Astrocyte of the spinal cord (primary cell): ENCODE results near the gene CABLES2.
A peak's percentile ranks its signal among the peaks of the same experiment; 100 is the strongest.

ENCODE experiments used
- DNase-seq: peaks from one replicate; pipeline ENCODE4 v3.0.0; 2011; ENCODE audit warnings: low read depth, low spot score
- H3K4me3 ChIP-seq: 2 replicates; pipeline ENCODE4 v1.5.1; 2011; ENCODE audit warnings: low read depth, mild to moderate bottlenecking, low read length, moderate library complexity
- CTCF ChIP-seq: IDR thresholded peaks from 2 replicates; pipeline ENCODE4 v1.5.1; 2012; ENCODE audit warnings: low read depth, mild to moderate bottlenecking, low read length, inconsistent platforms
- in situ Hi-C: cut with HindIII; loops from 2 replicates; pipeline ENCODE4 v1.10.0; 2017; ENCODE audit warnings: low sequenced_read_pairs

The CABLES2 gene

DNA sequence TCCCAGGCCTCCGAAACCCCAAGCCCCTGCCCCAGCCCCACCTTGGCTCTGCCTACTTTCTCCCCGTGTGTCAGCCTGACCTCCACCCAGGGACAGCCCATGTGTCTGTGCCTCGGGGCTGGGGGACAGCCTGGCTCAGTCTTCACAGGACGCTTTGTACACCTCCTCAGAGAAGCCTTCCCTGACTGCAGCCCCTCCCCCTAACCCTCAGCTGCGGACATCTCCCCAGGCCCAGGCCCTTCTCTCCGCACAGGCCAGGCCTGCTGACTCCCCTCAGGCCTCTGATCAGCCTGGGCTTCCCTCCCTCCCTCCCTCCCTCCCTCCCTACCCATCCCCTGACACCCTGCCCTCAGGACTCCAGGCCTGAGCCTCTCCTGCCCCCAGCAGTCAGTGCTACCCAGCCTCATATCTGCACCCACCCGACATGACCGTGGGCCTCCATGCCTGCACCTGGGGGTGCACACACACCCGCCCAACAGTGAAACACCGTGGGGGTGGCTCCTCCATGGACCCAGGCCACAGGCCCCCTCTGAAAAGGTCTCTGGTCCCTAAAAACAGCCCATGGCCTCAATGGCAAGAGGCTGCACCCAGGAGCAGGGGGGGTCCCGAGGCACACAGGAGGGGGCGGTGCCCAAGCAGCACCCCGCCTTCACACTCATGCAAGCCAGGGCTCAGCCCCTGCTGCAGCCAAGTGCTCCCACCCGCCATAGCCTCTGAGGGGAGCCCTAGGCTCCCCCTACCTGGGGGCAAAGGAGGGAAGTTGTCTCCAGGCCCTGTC lies 52.9 kb downstream of the CABLES2 start:
- in situ Hi-C loops: no loop called here
- no peak for TF ChIP-seq CTCF

GRCh38 chr20:62353289-62354030 lies 53.6 kb downstream of the CABLES2 start:
- no peak for TF ChIP-seq CTCF
- H3K4me3 ChIP-seq: no peak overlapping the region
- no peak for DNase-seq
- in situ Hi-C loops: no loop called here

More for the DNA sequence above, 52.9 kb downstream of the CABLES2 start:
- no peak for DNase-seq
- H3K4me3 ChIP-seq: no peak overlapping the region

- DNase-seq: peak; percentile 38
- no peak overlapping the region for H3K4me3 ChIP-seq
- peak; percentile 15 for TF ChIP-seq CTCF
- in situ Hi-C loops: no loop called here
Observed at GRCh38 chr20:62352402-62353288, 54.4 kb downstream of the CABLES2 start.

GRCh38 chr20:62351469-62352401 lies 55.4 kb downstream of the CABLES2 start:
- in situ Hi-C loops: no loop called here
- no peak for DNase-seq
- H3K4me3 ChIP-seq: no peak overlapping the region
- TF ChIP-seq CTCF: no peak

DNA sequence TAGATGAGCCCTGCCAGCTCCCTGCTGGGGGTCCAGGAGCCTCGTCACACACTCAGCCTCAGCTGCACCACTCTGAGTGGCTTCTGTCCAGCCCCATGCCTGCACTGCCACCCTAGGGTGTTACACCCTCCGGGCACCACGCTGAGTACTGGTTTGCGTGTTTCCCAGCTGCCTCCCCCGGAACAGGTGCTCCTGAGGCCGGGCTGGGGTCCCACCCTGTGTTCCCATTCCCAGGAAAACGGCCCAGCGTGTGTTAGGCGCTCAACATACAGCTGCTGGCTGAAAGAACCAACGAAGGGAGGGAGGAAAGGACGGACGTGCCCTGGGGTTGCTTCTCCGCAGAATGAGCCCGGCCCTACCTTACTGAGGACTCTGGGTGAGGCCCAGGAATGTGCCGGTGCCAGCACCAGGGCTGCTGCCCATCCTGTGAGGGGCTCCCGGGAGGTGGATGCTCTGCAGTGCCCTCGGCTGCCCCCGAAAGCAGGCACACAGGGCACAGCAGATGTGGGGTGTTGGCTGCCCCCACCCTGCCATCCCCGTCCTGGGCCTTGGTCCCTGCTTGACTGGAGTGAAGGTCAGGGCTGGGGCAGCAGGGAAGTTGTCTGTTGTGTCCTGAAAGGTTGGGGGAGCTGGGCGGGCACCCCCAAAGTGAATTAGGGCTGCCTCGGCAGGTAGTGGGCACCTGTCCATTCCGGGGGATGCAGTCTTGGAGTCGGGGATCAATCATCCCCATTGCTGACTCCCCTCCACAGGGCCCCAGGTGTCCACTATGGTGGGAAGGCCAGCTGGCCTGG lies 56.3 kb downstream of the CABLES2 start:
- in situ Hi-C loops: no loop called here
- no peak overlapping the region for H3K4me3 ChIP-seq
- no peak for DNase-seq
- no peak for TF ChIP-seq CTCF
